ENCODE results near the gene MAPK11.

DNA sequence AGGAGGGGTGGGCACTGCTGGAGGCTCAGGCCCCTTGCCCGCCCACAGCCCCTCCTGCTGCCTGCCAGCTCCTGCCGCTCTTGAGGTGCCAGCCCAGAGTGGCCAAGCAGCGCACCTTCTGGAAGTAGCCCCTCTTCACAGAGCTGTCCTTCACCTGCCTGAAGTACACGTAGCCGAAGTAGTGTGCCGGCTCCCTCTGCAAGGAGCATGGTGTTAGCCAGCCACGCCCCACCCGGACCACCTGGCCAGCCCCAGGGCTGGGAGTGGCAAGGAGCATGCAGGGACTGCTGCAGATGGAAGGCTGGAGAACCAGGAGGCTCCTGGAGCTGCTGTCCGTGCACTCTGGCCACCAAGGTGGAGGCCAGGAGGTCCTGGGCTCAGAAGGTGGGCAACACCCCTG lies 47.0 kb upstream of the MAPK11 start:
- TF ChIP-seq POLR2A (IDR thresholded peaks at IDR 0.05; ENCODE audit: low read length) (no peak), GATA1 (IDR thresholded peaks at IDR 0.05; ENCODE audit: low read depth, low read length) (no peak)
